Vagina (tissue), 2 donors: ENCODE measurements around the gene AGPAT3.
"Not testable (repeated sequence)": the region's sequence is repeated elsewhere in the genome, so short reads cannot be mapped to it uniquely, and the experiment has no call there.

Experiments used
- POLR2A ChIP-seq, 2 donors: fragments of 450-650 bp; IDR thresholded peaks; one replicate each; pipeline ENCODE4 v1.6.1; 2017; ENCODE audit warnings: antibody characterized with exemption in 2 of 2, mild to moderate bottlenecking in 2 of 2, moderate library complexity in 2 of 2
- POLR2AphosphoS5 ChIP-seq, 2 donors: sonication (generic); formaldehyde crosslinking; IDR thresholded peaks; one replicate each; pipeline ENCODE4 v1.9.0; 2017; ENCODE audit warnings: antibody characterized with exemption in 2 of 2, mild to moderate bottlenecking in 2 of 2, low read depth in 1 of 2; ENCODE audit not compliant: insufficient read depth in 1 of 2
- TF ChIP-seq, protein P1 (sequence below), 3 experiments: fragments of 450-650 bp in 2 of 3; fragments of 200-600 bp in 1 of 3; sonication (generic) in 1 of 3; IDR thresholded peaks; one replicate each; pipeline ENCODE4 v1.5.1; 2017 to 2019; ENCODE audit warnings: antibody characterized with exemption in 3 of 3, mild to moderate bottlenecking in 2 of 3, moderate library complexity in 2 of 3

GRCh38 chr21:43896696-43897299 is 31.8 kb downstream of the AGPAT3 start:
- TF ChIP-seq, protein P1, sequence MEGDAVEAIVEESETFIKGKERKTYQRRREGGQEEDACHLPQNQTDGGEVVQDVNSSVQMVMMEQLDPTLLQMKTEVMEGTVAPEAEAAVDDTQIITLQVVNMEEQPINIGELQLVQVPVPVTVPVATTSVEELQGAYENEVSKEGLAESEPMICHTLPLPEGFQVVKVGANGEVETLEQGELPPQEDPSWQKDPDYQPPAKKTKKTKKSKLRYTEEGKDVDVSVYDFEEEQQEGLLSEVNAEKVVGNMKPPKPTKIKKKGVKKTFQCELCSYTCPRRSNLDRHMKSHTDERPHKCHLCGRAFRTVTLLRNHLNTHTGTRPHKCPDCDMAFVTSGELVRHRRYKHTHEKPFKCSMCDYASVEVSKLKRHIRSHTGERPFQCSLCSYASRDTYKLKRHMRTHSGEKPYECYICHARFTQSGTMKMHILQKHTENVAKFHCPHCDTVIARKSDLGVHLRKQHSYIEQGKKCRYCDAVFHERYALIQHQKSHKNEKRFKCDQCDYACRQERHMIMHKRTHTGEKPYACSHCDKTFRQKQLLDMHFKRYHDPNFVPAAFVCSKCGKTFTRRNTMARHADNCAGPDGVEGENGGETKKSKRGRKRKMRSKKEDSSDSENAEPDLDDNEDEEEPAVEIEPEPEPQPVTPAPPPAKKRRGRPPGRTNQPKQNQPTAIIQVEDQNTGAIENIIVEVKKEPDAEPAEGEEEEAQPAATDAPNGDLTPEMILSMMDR (IDR thresholded peaks at IDR 0.05) = not testable (repeated sequence)
- TF ChIP-seq POLR2A (IDR thresholded peaks at IDR 0.05); POLR2AphosphoS5 (IDR thresholded peaks at IDR 0.05; ENCODE audit: insufficient read depth in 1 of 2, low read depth in 1 of 2): not testable (repeated sequence)
